Measurements from ENCODE around the gene DUT.

DUT gene

GRCh38 chr15:48331796-48332641 is 790 bp downstream of the DUT start:
- peak; percentile 74 for DNase-seq

- no peak for DNase-seq
Measured at GRCh38 chr15:48332642-48333034, 1.4 kb downstream of the DUT start.

- no peak for DNase-seq
Measured at GRCh38 chr15:48333540-48333939, 2.3 kb downstream of the DUT start.

- no peak for DNase-seq
Measured at GRCh38 chr15:48334260-48334659, 3.0 kb downstream of the DUT start.

GRCh38 chr15:48336940-48337339 is 5.7 kb downstream of the DUT start:
- no peak for DNase-seq

- no peak for DNase-seq
Measured at GRCh38 chr15:48337607-48338006, 6.4 kb downstream of the DUT start.

GRCh38 chr15:48340111-48340510 is 8.9 kb downstream of the DUT start:
- no peak for DNase-seq

- no peak for DNase-seq
Measured at GRCh38 chr15:48343865-48344264, 12.6 kb downstream of the DUT start.

- no peak for DNase-seq
Measured at GRCh38 chr15:48345516-48345915, 14.3 kb downstream of the DUT start.

GRCh38 chr15:48352474-48353072 is 21.3 kb downstream of the DUT start:
- DNase-seq, result peak; percentile 30

GRCh38 chr15:48354694-48355303 is 23.6 kb downstream of the DUT start:
- DNase-seq, result no peak

GRCh38 chr15:48355377-48355776 is 24.1 kb downstream of the DUT start:
- DNase-seq, result no peak

GRCh38 chr15:48358229-48359152 is 27.3 kb downstream of the DUT start:
- DNase-seq, result no peak

GRCh38 chr15:48360841-48361240 is 29.6 kb downstream of the DUT start:
- no peak for DNase-seq

GRCh38 chr15:48361685-48362084 is 30.5 kb downstream of the DUT start:
- no peak for DNase-seq

GRCh38 chr15:48363474-48363873 is 32.2 kb downstream of the DUT start:
- DNase-seq, result no peak

GRCh38 chr15:48365575-48365974 is 34.3 kb downstream of the DUT start:
- no peak for DNase-seq

GRCh38 chr15:48366584-48367312 is 35.5 kb downstream of the DUT start:
- DNase-seq, result no peak

- no peak for DNase-seq
Measured at GRCh38 chr15:48367483-48367882, 36.3 kb downstream of the DUT start.

- no peak for DNase-seq
Measured at GRCh38 chr15:48370460-48370859, 39.2 kb downstream of the DUT start.

- DNase-seq, result no peak
Measured at GRCh38 chr15:48371550-48371949, 40.3 kb downstream of the DUT start.

GRCh38 chr15:48371961-48372360 is 40.7 kb downstream of the DUT start:
- DNase-seq, result no peak
